HCT116 (cell line): ENCODE results near the gene CDC42BPA. TPM values are rescaled to one million over a fixed set of nuclear protein-coding genes. Genes with fewer than 3 reads are reported as not detected.

Experiments used
- ATAC-seq: fragments of 200-7000 bp; cut with Tn5 transposase; 2 replicates; pipeline ENCODE4 v1.9.1; 2020; ENCODE audit warnings: mild to moderate bottlenecking, moderate library complexity
- BruUV-seq: library from RNA; stranded (reverse); fragments of 400-500 nt; replicated peaks from 2 replicates; lab custom pipeline; 2021; lab: Mats Ljungman, UMichigan
- CTCF ChIA-PET: fragments of 300-600 bp; sonication (Branson Sonifier 250); formaldehyde crosslinking; loops from one replicate; lab custom pipeline; 2021; ENCODE audit warnings: antibody characterized with exemption; lab: Charles Lee
- POLR2A ChIA-PET: fragments of 300-600, 350-600 bp; sonication (Branson Sonifier 250); formaldehyde crosslinking; loops from one replicate; lab custom pipeline; 2021; ENCODE audit warnings: antibody characterized with exemption; lab: Charles Lee
- RAD21 ChIA-PET, 2 experiments: fragments of 300-600 bp; sonication (Branson Sonifier 250); formaldehyde crosslinking; loops; one replicate each; lab custom pipeline; 2023; ENCODE audit warnings: low total read pairs in 2 of 2; ENCODE audit not compliant: uncharacterized antibody in 2 of 2, unreplicated experiment in 2 of 2, low non-redundant PET in 1 of 2; lab: Charles Lee
- DNase-seq: peaks from one replicate; pipeline ENCODE4 v3.0.0-alpha.2; 2010; ENCODE audit warnings: low read depth, low spot score
- H2AFZ ChIP-seq: fragments of 200-600 bp; shearing (Covaris generic), sonication (generic); 2 replicates; pipeline ENCODE4 v1.6.1; 2017; ENCODE audit warnings: low read depth, mixed run types, mixed read lengths, antibody characterized with exemption, low read length; ENCODE audit not compliant: poor library complexity, severe bottlenecking
- H3K27ac ChIP-seq: 2 replicates; pipeline ENCODE4 v1.5.1; 2012; ENCODE audit warnings: low read depth, low read length
- H3K27me3 ChIP-seq: fragments of 200-600 bp; sonication (generic); 2 replicates; pipeline ENCODE4 v1.6.1; 2016; ENCODE audit warnings: mixed run types, low read length, mixed read lengths; ENCODE audit not compliant: insufficient read depth
- H3K36me3 ChIP-seq, 2 experiments: fragments of 200-500 bp in 1 of 2; fragments of 200-600 bp in 1 of 2; sonication (Bioruptor generic) in 1 of 2; sonication (generic) in 1 of 2; 2 replicates each; pipeline versions ENCODE4 v1.5.1 to v1.6.1; 2014 to 2016; ENCODE audit warnings: low read length in 2 of 2, inconsistent platforms in 1 of 2, mixed read lengths in 1 of 2, mixed run types in 1 of 2; ENCODE audit not compliant: insufficient read depth in 2 of 2, control insufficient read depth in 1 of 2
- H3K4me1 ChIP-seq, 2 experiments: fragments of 200-600 bp in 1 of 2; sonication (generic) in 1 of 2; 2 replicates each; pipeline versions ENCODE4 v1.5.1 to v1.6.1; 2012 to 2017; ENCODE audit warnings: low read length in 2 of 2, inconsistent platforms in 1 of 2, mild to moderate bottlenecking in 1 of 2, mixed read lengths in 1 of 2, mixed run types in 1 of 2, moderate library complexity in 1 of 2; ENCODE audit not compliant: insufficient read depth in 2 of 2, control insufficient read depth in 1 of 2
- H3K4me2 ChIP-seq: fragments of 200-600 bp; sonication (generic); 2 replicates; pipeline ENCODE4 v1.6.1; 2017; ENCODE audit warnings: mixed run types, low read length, mixed read lengths
- H3K4me3 ChIP-seq, 2 experiments: fragments of 200-600 bp in 1 of 2; sonication (generic) in 1 of 2; replicated peaks in 1 of 2; 2 replicates each; pipeline ENCODE4 v1.5.1; 2011 to 2016; ENCODE audit warnings: low read length in 2 of 2, control low read depth in 1 of 2, low read depth in 1 of 2, mild to moderate bottlenecking in 1 of 2, mixed read lengths in 1 of 2, mixed run types in 1 of 2
- H3K79me2 ChIP-seq: fragments of 200-600 bp; sonication (generic); 2 replicates; pipeline ENCODE4 v1.6.1; 2017; ENCODE audit warnings: mild to moderate bottlenecking, mixed run types, low read length, moderate library complexity, mixed read lengths; ENCODE audit not compliant: insufficient read depth
- H3K9ac ChIP-seq: fragments of 200-600 bp; sonication (generic); 2 replicates; pipeline ENCODE4 v1.6.1; 2016; ENCODE audit warnings: low read length, mixed read lengths
- H3K9me2 ChIP-seq: fragments of 200-600 bp; sonication (generic), shearing (Covaris generic); 2 replicates; pipeline ENCODE4 v1.6.1; 2017; ENCODE audit warnings: mixed run types, mild to moderate bottlenecking, moderate library complexity; ENCODE audit not compliant: insufficient read depth
- H3K9me3 ChIP-seq, 2 experiments: fragments of 200-500 bp in 1 of 2; fragments of 200-600 bp in 1 of 2; sonication (Bioruptor generic) in 1 of 2; sonication (generic) in 1 of 2; 2 replicates each; pipeline ENCODE4 v1.6.1; 2014 to 2017; ENCODE audit warnings: low read length in 2 of 2, mixed read lengths in 2 of 2, inconsistent platforms in 1 of 2, low read depth in 1 of 2, mild to moderate bottlenecking in 1 of 2, mixed run types in 1 of 2, moderate library complexity in 1 of 2; ENCODE audit not compliant: control insufficient read depth in 1 of 2, insufficient read depth in 1 of 2
- H4K20me1 ChIP-seq: fragments of 200-600 bp; sonication (generic), shearing (Covaris generic); 2 replicates; pipeline ENCODE4 v1.6.1; 2017; ENCODE audit warnings: mixed run types, mild to moderate bottlenecking, moderate library complexity; ENCODE audit not compliant: insufficient read depth
- ATF3 ChIP-seq: IDR thresholded peaks from 2 replicates; pipeline ENCODE4 v1.6.1; 2012
- CBX3 ChIP-seq: IDR thresholded peaks from 2 replicates; pipeline ENCODE4 v1.6.1; 2012; ENCODE audit warnings: low read depth
- EGR1 ChIP-seq: IDR thresholded peaks from 2 replicates; pipeline ENCODE4 v1.6.1; 2012; ENCODE audit warnings: low read depth
- FOSL1 ChIP-seq: IDR thresholded peaks from 2 replicates; pipeline ENCODE4 v1.6.1; 2012; ENCODE audit warnings: low read depth
- MAX ChIP-seq: IDR thresholded peaks from 2 replicates; pipeline ENCODE4 v1.6.1; 2012
- POLR2AphosphoS5 ChIP-seq: IDR thresholded peaks from 2 replicates; pipeline ENCODE4 v1.6.1; 2011; ENCODE audit warnings: mild to moderate bottlenecking, low read depth, low read length, moderate library complexity
- SRF ChIP-seq: IDR thresholded peaks from 2 replicates; pipeline ENCODE4 v1.6.1; 2012; ENCODE audit warnings: low read depth
- ZFX ChIP-seq: fragments of 450-650 bp; IDR thresholded peaks from 2 replicates; pipeline ENCODE4 v1.6.1; 2017
- ZNF274 ChIP-seq: fragments of 200-500 bp; sonication (Bioruptor generic); IDR thresholded peaks from 2 replicates; pipeline ENCODE4 v1.6.1; 2014; ENCODE audit warnings: mild to moderate bottlenecking, low read depth, low read length, inconsistent platforms
- intact Hi-C: fragments of 100-400 bp; cut with micrococcal nuclease; formaldehyde crosslinking; loops from 2 replicates; pipeline ENCODE4 v1.10.0; 2022
- total RNA-seq: library from RNA; stranded (reverse); gene quantifications from one replicate; pipeline ENCODE4 v1.2.1, GENCODE V29; 2021; ENCODE audit not compliant: unreplicated experiment

Gene CDC42BPA
- total RNA-seq, 1 experiment from 2014 or later, result 44.0 TPM

GRCh38 chr1:226946285-226946684 is 372.0 kb downstream of the CDC42BPA start:
- intact Hi-C loops, result no loop called here
- H3K4me1 ChIP-seq, result peaks cover 0 to 6% of the 10 kb centered on the region in 2 experiments; a peak in 2 of 4 replicates

GRCh38 chr1:226945858-226946245 is 372.4 kb downstream of the CDC42BPA start:
- no peak overlapping the region for H3K27ac ChIP-seq

More at GRCh38 chr1:226946285-226946684, 372.0 kb downstream of the CDC42BPA start:
- ChIA-PET POLR2A (no interaction called here), CTCF (no interaction called here), RAD21 (no interaction called here)
- Histone ChIP-seq H2AFZ (no peak overlapping the region), H3K4me2 (no peak overlapping the region), H3K9me2 (no peaks in the 10 kb centered on the region), H3K9me3 (no peaks in the 10 kb centered on the region), H3K9ac (no peak overlapping the region), H4K20me1 (no peaks in the 10 kb centered on the region), H3K79me2 (peaks cover 15% of the 10 kb centered on the region; the same call in 1 of the 2 replicates), H3K27ac (no peak overlapping the region), H3K27me3 (no peaks in the 10 kb centered on the region), H3K4me3 (no peak overlapping the region), H3K36me3 (no peaks in the 10 kb centered on the region)
- no TSS peak for BruUV-seq
- DNase-seq, result no peak
- ATAC-seq, result no peak
- TF ChIP-seq ZFX (0 out of 2 replicates have a peak, but pooled peaks have one; percentile 8), ATF3 (no peak)

More at GRCh38 chr1:226945858-226946245, 372.4 kb downstream of the CDC42BPA start:
- ChIA-PET POLR2A (no interaction called here), CTCF (no interaction called here), RAD21 (no interaction called here)
- no peak for DNase-seq
- Histone ChIP-seq H3K4me1 (peaks cover 0 to 10% of the 10 kb centered on the region in 2 experiments; a peak in 3 of 4 replicates), H3K36me3 (no peaks in the 10 kb centered on the region), H3K4me2 (no peak overlapping the region), H3K9ac (no peak overlapping the region), H3K79me2 (peaks cover 20% of the 10 kb centered on the region; the same call in 1 of the 2 replicates), H2AFZ (no peak overlapping the region), H4K20me1 (no peaks in the 10 kb centered on the region), H3K9me3 (no peaks in the 10 kb centered on the region), H3K27me3 (no peaks in the 10 kb centered on the region), H3K4me3 (no peak overlapping the region), H3K9me2 (no peaks in the 10 kb centered on the region)
- no TSS peak for BruUV-seq
- intact Hi-C loops, result no loop called here
- TF ChIP-seq SRF, result no peak
- TF ChIP-seq CBX3, result no peak
- no peak for TF ChIP-seq ZNF274
- TF ChIP-seq POLR2AphosphoS5, result no peak
- TF ChIP-seq FOSL1, result no peak
- TF ChIP-seq MAX, result no peak
- no peak for TF ChIP-seq EGR1
- ATAC-seq, result no peak
